ENCODE data around the gene SETD1B. TPM values are rescaled to one million over a fixed set of nuclear protein-coding genes. Genes with fewer than 3 reads are reported as not detected.

Gene SETD1B
- total RNA-seq, 1 donor: 4.7 TPM

DNA sequence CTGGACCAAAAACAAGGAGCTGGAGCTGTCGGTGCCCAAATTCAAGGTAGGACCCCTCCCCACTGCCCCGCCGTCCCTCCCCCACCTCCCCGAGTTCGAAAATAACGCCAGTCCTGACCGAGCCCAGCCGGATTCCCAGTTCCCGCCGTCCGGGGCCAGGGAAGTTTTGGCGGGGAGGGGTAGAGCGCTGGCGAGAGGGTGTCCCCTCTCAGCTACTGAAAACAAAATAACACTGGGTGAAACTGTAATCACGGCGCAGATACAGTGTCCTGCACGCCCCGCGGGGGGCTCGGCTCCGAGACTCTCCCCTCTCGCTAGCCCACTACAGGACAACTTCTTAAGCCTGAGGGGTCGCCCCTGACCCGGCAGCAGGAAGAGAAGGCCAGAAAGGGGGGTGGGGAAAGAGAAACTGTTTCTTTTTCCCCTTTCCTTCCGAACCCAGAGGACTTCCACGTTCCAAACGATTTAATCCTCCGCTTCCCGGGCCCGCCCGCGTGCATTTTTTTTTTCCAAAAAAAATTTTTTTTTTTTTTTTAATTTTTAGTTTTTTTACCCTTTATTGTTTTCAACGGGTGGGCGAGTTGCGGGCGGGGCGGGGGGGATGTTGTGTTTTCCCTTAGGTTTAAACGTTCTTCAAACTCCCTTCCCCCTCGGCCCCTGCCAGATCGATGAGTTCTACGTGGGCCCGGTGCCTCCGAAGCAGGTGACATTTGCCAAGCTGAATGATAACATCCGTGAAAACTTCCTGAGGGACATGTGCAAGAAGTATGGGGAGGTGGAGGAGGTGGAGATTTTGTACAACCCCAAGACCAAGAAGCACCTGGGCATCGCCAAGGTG, 1.6 kb downstream of the SETD1B start:
- peak; percentile 50 for DNase-seq (ENCODE audit: low read depth)
- peak overlapping the region; percentile 82 for H3K4me3 ChIP-seq (ENCODE audit: low read depth, low read length)
- no peak for TF ChIP-seq CTCF (IDR thresholded peaks at IDR 0.05; ENCODE audit: insufficient read depth, low read depth, low read length)

- DNase-seq (ENCODE audit: low read depth): no peak
- peak overlapping the region; percentile 82 for H3K4me3 ChIP-seq (ENCODE audit: low read depth, low read length)
- TF ChIP-seq CTCF (IDR thresholded peaks at IDR 0.05; ENCODE audit: insufficient read depth, low read depth, low read length): no peak
Observed at GRCh38 chr12:121806009-121806545, 2.3 kb downstream of the SETD1B start.

GRCh38 chr12:121806546-121807423, 3.0 kb downstream of the SETD1B start:
- H3K4me3 ChIP-seq (ENCODE audit: low read depth, low read length): peak overlapping the region; percentile 82
- no peak for TF ChIP-seq CTCF (IDR thresholded peaks at IDR 0.05; ENCODE audit: insufficient read depth, low read depth, low read length)
- DNase-seq (ENCODE audit: low read depth): peak; percentile 36

- no peak for TF ChIP-seq CTCF (IDR thresholded peaks at IDR 0.05; ENCODE audit: insufficient read depth, low read depth, low read length)
- no peak overlapping the region for H3K4me3 ChIP-seq (ENCODE audit: low read depth, low read length)
- no peak for DNase-seq (ENCODE audit: low read depth)
Observed at GRCh38 chr12:121807642-121808347, 4.0 kb downstream of the SETD1B start.

DNA sequence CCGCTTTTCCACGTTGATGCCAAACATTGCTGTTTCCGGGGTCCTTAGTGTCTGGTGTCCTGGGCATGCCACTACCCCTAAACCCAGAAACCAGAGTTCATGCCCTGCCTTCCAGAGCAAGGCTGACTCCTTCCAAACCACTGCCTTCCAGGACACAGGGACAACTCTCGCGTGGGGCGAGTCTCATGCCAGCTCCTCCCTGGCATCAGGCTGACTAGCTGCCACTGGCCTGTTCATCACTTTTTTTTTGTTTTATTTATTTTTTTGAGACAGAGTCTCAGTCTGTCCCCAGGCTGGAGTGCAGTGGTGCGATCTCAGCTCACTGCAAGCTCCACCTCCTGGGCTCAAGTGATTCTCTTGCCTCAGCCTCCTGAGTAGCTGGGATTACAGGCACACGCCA, 4.8 kb downstream of the SETD1B start:
- no peak overlapping the region for H3K4me3 ChIP-seq (ENCODE audit: low read depth, low read length)
- TF ChIP-seq CTCF (IDR thresholded peaks at IDR 0.05; ENCODE audit: insufficient read depth, low read depth, low read length): no peak
- no peak for DNase-seq (ENCODE audit: low read depth)

DNA sequence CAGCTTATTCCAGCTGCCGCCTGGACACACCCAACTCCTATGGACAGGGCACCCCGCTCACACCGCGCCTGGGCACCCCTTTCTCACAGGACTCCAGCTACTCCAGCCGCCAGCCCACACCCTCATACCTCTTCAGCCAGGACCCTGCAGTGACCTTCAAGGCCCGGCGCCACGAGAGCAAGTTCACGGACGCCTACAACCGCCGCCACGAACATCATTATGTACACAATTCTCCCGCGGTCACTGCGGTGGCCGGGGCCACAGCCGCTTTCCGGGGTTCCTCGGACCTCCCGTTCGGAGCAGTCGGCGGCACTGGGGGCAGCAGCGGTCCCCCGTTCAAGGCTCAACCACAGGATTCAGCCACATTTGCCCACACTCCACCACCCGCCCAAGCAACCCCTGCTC, 5.9 kb downstream of the SETD1B start:
- no peak for DNase-seq (ENCODE audit: low read depth)
- TF ChIP-seq CTCF (IDR thresholded peaks at IDR 0.05; ENCODE audit: insufficient read depth, low read depth, low read length): no peak
- H3K4me3 ChIP-seq (ENCODE audit: low read depth, low read length): no peak overlapping the region
